ENCODE measurements around the gene MSH3.

MSH3 gene

GRCh38 chr5:80755626-80756025, 101.2 kb downstream of the MSH3 start:
- TF ChIP-seq CTCF (IDR thresholded peaks at IDR 0.05; ENCODE audit: control insufficient read depth, extremely low read depth, insufficient read depth): no peak
- no peak overlapping the region for H3K4me3 ChIP-seq (ENCODE audit: low read depth, low read length)
- no peak for DNase-seq (ENCODE audit: low read depth)

GRCh38 chr5:80756292-80756691, 101.8 kb downstream of the MSH3 start:
- no peak for DNase-seq (ENCODE audit: low read depth)
- H3K4me3 ChIP-seq (ENCODE audit: low read depth, low read length): no peak overlapping the region
- TF ChIP-seq CTCF (IDR thresholded peaks at IDR 0.05; ENCODE audit: control insufficient read depth, extremely low read depth, insufficient read depth): no peak

GRCh38 chr5:80757290-80757689, 102.8 kb downstream of the MSH3 start:
- no peak overlapping the region for H3K4me3 ChIP-seq (ENCODE audit: low read depth, low read length)
- TF ChIP-seq CTCF (IDR thresholded peaks at IDR 0.05; ENCODE audit: control insufficient read depth, extremely low read depth, insufficient read depth): no peak

GRCh38 chr5:80759866-80760577, 105.6 kb downstream of the MSH3 start:
- no peak for DNase-seq (ENCODE audit: low read depth)
- TF ChIP-seq CTCF (IDR thresholded peaks at IDR 0.05; ENCODE audit: control insufficient read depth, extremely low read depth, insufficient read depth): no peak
- no peak overlapping the region for H3K4me3 ChIP-seq (ENCODE audit: low read depth, low read length)

More at GRCh38 chr5:80757290-80757689, 102.8 kb downstream of the MSH3 start:
- no peak for DNase-seq (ENCODE audit: low read depth)

GRCh38 chr5:80760680-80761079, 106.2 kb downstream of the MSH3 start:
- no peak overlapping the region for H3K4me3 ChIP-seq (ENCODE audit: low read depth, low read length)
- no peak for TF ChIP-seq CTCF (IDR thresholded peaks at IDR 0.05; ENCODE audit: control insufficient read depth, extremely low read depth, insufficient read depth)
- DNase-seq (ENCODE audit: low read depth): no peak

GRCh38 chr5:80761176-80761575, 106.7 kb downstream of the MSH3 start:
- no peak overlapping the region for H3K4me3 ChIP-seq (ENCODE audit: low read depth, low read length)
- TF ChIP-seq CTCF (IDR thresholded peaks at IDR 0.05; ENCODE audit: control insufficient read depth, extremely low read depth, insufficient read depth): no peak
- no peak for DNase-seq (ENCODE audit: low read depth)

GRCh38 chr5:80761966-80762365, 107.5 kb downstream of the MSH3 start:
- no peak for DNase-seq (ENCODE audit: low read depth)
- no peak for TF ChIP-seq CTCF (IDR thresholded peaks at IDR 0.05; ENCODE audit: control insufficient read depth, extremely low read depth, insufficient read depth)

More at GRCh38 chr5:80761966-80762365, 107.5 kb downstream of the MSH3 start:
- H3K4me3 ChIP-seq (ENCODE audit: low read depth, low read length): no peak overlapping the region

Data from LNCaP clone FGC (cell line).